ENCODE results near the gene KAZN. TPM values are rescaled to one million over a fixed set of nuclear protein-coding genes. Genes with fewer than 3 reads are reported as not detected.

The KAZN gene
- polyA plus RNA-seq, 1 donor from 2014 or later = 20.6 TPM

- H3K4me2 ChIP-seq (ENCODE audit: low read length) = no peak overlapping the region
- no peaks in the 10 kb centered on the region for H3K27me3 ChIP-seq (ENCODE audit: insufficient read depth, low read depth, low read length)
- H3K36me3 ChIP-seq (ENCODE audit: insufficient read depth, low read length) = no peaks in the 10 kb centered on the region
- H3K79me2 ChIP-seq (replicated peaks; ENCODE audit: insufficient read depth, low read length) = no peaks in the 10 kb centered on the region
- no peak for TF ChIP-seq SMC3 (conservative IDR thresholded peaks at IDR 0.05; ENCODE audit: poor library complexity)
- no peak for TF ChIP-seq EZH2 (IDR thresholded peaks at IDR 0.05; ENCODE audit: borderline replicate concordance, insufficient read depth, low read length, poor library complexity, severe bottlenecking)
- no peak for TF ChIP-seq MXI1 (conservative IDR thresholded peaks at IDR 0.05; ENCODE audit: poor library complexity, severe bottlenecking)
- TF ChIP-seq TAF1 (IDR thresholded peaks at IDR 0.05; ENCODE audit: low read depth) = no peak
- no peak for TF ChIP-seq REST (IDR thresholded peaks at IDR 0.05; ENCODE audit: borderline replicate concordance)
- TF ChIP-seq EP300 (conservative IDR thresholded peaks at IDR 0.05; ENCODE audit: poor library complexity, severe bottlenecking) = no peak
- no peak for TF ChIP-seq CTCF (IDR thresholded peaks at IDR 0.05; ENCODE audit: poor library complexity, severe bottlenecking)
- no peak for TF ChIP-seq POLR2AphosphoS5 (IDR thresholded peaks at IDR 0.05)
- no peak for TF ChIP-seq RAD21 (conservative IDR thresholded peaks at IDR 0.05)
- no peaks in the 10 kb centered on the region for H4K20me1 ChIP-seq (ENCODE audit: insufficient read depth)
- H2AFZ ChIP-seq (ENCODE audit: low read depth, low read length) = no peak overlapping the region
- no peak overlapping the region for H3K4me3 ChIP-seq (ENCODE audit: low read length)
- no peak overlapping the region for H3K27ac ChIP-seq (ENCODE audit: low read length)
- no peaks in the 10 kb centered on the region for H3K9me2 ChIP-seq (ENCODE audit: insufficient read depth, low read length)
- H3F3A ChIP-seq (ENCODE audit: insufficient read depth, low read length, poor library complexity, severe bottlenecking) = no peaks in the 10 kb centered on the region
- no peak overlapping the region for H3K9ac ChIP-seq (ENCODE audit: low read length)
- H3K9me3 ChIP-seq (ENCODE audit: low read length) = no peaks in the 10 kb centered on the region
Observed at GRCh38 chr1:14932034-14932638, 333.7 kb downstream of the KAZN start.

- no peaks in the 10 kb centered on the region for H3K27me3 ChIP-seq (ENCODE audit: insufficient read depth, low read depth, low read length)
- H2AFZ ChIP-seq (ENCODE audit: low read depth, low read length) = no peak overlapping the region
- no peaks in the 10 kb centered on the region for H3K9me2 ChIP-seq (ENCODE audit: insufficient read depth, low read length)
- no peak overlapping the region for H3K9ac ChIP-seq (ENCODE audit: low read length)
- no peaks in the 10 kb centered on the region for H4K20me1 ChIP-seq (ENCODE audit: insufficient read depth)
- no peak overlapping the region for H3K27ac ChIP-seq (ENCODE audit: low read length)
- H3K79me2 ChIP-seq (replicated peaks; ENCODE audit: insufficient read depth, low read length) = no peaks in the 10 kb centered on the region
- TF ChIP-seq RAD21 (conservative IDR thresholded peaks at IDR 0.05) = no peak
- TF ChIP-seq MXI1 (conservative IDR thresholded peaks at IDR 0.05; ENCODE audit: poor library complexity, severe bottlenecking) = no peak
- TF ChIP-seq CTCF (IDR thresholded peaks at IDR 0.05; ENCODE audit: poor library complexity, severe bottlenecking) = no peak
- TF ChIP-seq EP300 (conservative IDR thresholded peaks at IDR 0.05; ENCODE audit: poor library complexity, severe bottlenecking) = no peak
- TF ChIP-seq EZH2 (IDR thresholded peaks at IDR 0.05; ENCODE audit: borderline replicate concordance, insufficient read depth, low read length, poor library complexity, severe bottlenecking) = no peak
- no peak for TF ChIP-seq TAF1 (IDR thresholded peaks at IDR 0.05; ENCODE audit: low read depth)
- TF ChIP-seq POLR2AphosphoS5 (IDR thresholded peaks at IDR 0.05) = no peak
- no peak for TF ChIP-seq SMC3 (conservative IDR thresholded peaks at IDR 0.05; ENCODE audit: poor library complexity)
- no peak for TF ChIP-seq REST (IDR thresholded peaks at IDR 0.05; ENCODE audit: borderline replicate concordance)
- no peaks in the 10 kb centered on the region for H3K9me3 ChIP-seq (ENCODE audit: low read length)
- no peaks in the 10 kb centered on the region for H3F3A ChIP-seq (ENCODE audit: insufficient read depth, low read length, poor library complexity, severe bottlenecking)
- H3K36me3 ChIP-seq (ENCODE audit: insufficient read depth, low read length) = no peaks in the 10 kb centered on the region
- no peak overlapping the region for H3K4me2 ChIP-seq (ENCODE audit: low read length)
- H3K4me3 ChIP-seq (ENCODE audit: low read length) = no peak overlapping the region
Observed at GRCh38 chr1:14934867-14935266, 336.4 kb downstream of the KAZN start.
